ENCODE results near the gene C9orf50. TPM values are rescaled to one million over a fixed set of nuclear protein-coding genes. Genes with fewer than 3 reads are reported as not detected.
A peak's percentile ranks its signal among the peaks of the same experiment; 100 is the strongest.

C9orf50 gene
- polyA plus RNA-seq, 3 donors = 0.49 to 1.2 (median 0.78) TPM

DNA sequence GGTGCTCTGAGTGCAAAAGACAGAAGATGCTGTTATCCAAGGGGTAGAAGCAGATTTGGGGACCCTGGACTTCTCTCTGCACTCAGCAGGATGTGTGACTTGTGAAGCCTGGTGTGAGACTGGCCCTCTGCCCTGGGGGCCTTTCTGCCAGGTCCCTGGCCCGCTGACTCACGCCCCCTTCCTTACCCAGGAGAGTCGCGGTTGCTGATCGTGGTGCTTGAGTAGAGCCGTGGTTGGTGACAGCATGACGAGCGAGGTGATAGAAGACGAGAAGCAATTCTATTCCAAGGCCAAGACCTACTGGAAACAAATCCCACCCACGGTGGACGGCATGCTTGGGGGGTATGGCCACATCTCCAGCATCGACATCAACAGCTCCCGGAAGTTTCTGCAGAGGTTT lies 11.6 kb upstream of the C9orf50 start:
- DNase-seq = no peak

- no peak for DNase-seq
Observed at GRCh38 chr9:129631674-129632129, 10.8 kb upstream of the C9orf50 start.

- DNase-seq = no peak
Observed at GRCh38 chr9:129630967-129631673, 10.2 kb upstream of the C9orf50 start.

GRCh38 chr9:129629251-129629820 lies 8.4 kb upstream of the C9orf50 start:
- DNase-seq = no peak

DNA sequence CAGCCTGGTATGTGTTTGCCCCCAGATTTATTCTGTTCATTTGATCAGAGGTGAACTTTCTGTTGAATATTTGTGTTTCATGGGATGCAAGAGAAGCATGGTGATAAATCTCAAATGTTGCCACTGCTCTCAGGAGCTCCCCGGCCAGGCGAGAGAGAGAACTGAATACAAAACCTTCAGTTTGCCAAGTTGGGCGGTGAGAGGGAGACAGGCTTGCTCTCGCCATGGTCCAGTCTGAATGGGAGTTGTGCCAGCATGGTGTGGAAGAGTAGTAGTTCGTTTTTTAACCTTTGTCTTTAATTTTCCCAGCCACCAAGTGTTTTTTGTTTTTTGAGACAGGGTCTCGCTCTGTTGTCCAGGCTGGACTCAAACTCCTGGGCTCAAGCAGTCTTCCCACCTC lies 7.8 kb upstream of the C9orf50 start:
- no peak for DNase-seq

GRCh38 chr9:129627556-129628440 lies 6.9 kb upstream of the C9orf50 start:
- no peak for DNase-seq

- DNase-seq = no peak
Observed at GRCh38 chr9:129626625-129627284, 5.9 kb upstream of the C9orf50 start.

DNA sequence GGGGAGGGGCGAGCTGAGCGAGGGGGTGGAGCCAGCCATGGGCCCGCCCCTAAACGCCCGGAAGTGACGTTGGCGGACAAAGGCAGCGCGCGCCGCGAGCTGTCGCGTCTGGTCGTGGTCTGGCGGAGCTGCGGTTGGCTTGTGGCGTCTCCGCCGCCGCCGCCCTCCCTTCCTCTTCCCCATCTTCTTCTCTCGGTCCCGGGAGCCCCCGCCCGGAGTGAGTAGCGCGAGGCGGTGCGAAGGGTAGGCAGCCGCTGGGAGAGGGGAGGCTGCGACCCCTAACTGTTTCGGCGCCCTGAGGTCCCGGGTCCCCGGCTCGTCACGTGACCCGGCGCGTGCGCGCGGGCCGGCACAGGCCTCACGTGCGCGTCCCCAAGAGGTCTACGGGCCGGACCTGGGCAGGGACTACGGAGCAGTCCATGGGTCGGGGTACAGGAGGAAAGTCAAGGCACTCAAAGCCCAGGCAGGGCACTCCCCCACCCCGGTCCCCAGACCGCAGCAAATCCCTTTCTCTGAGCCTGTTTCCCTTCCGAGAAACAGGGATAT lies 5.3 kb upstream of the C9orf50 start, which contains the start of gene NTMT1:
NTMT1 (plus strand) TSS at position 85 of the 546 bp plus-strand sequence. CDS start 6,541 bp downstream, outside the sequence.
- DNase-seq = peak; percentile 83

DNA sequence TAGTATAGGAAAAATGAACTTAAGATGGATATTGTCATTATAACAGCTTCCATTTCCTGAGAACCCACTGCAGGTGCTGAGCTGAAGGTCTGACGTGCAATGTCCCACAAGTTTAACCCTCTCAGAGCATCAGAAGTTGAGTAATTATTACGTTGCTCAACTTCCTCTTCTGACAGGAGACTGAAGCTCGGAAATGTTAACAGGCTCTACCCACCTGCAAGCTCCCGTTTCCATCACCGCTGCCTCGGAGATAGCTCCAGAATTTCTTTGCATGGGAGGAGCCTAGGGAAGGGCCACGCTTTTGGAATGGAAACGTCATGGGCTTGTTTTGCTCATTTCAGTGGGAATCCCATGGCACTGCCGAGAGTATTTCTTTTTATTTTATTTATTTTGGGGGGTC lies 4.0 kb upstream of the C9orf50 start:
- no peak for DNase-seq

DNA sequence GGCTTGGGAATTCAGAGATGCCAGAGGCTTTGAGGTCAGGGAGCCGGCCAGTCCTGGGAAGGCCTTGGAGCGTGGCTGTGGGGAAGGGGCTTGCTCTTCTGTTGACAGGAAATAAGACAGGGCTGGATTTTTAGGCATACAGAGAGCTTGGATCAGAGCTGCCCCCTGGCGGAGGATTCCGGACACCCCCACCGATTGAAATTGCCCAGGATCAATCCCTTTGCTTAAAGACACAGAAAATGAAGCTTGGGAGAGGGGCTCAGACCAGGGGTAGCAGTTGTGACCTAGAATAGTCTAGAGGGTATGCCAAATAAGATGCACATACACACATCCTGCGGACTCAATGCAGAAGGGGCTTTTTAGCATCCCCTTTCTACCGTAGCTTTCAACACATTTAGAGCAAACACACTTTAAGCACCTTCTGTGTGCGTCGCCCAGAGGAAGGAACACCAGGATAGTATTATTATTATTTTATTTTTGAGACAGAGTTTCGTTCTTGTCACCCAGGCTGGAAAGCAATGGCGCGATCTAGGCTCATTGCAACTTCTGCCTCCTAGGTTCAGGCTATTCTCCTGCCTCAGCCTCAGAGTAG lies 3.4 kb upstream of the C9orf50 start:
- no peak for DNase-seq

DNA sequence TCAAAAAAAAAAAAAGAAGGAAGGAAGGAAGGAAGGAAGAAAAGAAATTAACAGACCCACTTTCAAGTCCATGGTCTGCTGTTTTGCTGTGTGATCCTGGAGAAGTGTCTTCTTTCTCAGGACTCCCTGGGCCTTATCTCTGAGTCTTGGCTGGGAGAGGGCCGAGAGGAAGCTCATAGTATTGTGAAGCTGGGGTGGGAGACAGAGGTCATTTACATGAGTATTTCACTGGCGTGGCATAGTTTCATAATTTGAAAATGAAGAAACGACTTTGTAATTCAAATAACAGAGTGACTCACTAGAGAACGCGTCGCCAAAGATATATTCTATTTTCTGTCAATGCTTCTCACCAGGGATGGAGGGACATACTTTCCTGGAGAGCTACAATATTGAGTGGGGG lies 2.4 kb upstream of the C9orf50 start:
- DNase-seq = no peak

DNA sequence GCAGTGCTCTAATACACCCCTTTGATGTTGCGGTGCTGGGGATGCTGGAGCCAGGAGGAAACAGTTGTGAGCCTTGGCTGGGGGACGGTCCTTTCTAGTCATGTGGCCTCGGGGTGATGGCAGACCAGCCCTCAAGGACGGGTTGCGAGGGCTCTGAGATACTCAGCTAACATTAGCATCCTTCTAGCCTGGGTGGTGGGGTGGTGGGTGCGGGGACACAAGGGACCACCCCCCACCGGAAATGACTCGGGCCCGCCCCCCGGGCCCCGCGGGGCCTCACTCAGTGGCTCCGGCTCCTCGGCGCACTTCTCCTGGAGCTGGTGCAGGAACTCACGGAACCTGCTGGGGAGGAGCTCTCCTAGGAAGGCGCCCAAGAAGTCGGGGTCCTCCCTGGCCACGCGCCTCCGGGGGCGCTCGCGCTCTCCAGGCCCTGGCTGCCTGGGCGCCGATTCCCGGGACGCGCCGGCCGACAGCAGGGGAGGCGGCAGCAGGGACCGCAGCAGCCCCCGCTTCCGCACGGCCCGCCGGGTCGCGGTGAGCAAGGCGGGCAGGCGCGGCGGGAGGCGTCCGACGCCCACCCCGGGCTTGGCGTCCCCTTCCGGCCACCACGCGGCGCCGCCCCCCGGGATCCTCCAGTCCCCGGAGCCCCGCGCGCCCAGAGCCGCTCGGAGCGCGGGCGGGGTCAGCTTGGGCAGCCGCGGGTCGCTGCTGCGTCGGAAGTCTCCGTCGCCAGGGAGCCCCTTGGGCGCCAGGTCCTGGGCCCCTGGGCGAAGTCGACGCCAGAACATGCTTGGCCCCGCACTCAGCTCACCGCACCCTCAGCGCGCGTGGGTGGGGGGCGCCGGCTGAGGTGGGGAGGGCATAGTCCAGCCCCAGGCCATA lies 873 bp downstream of the C9orf50 start:
- no peak for DNase-seq

DNA sequence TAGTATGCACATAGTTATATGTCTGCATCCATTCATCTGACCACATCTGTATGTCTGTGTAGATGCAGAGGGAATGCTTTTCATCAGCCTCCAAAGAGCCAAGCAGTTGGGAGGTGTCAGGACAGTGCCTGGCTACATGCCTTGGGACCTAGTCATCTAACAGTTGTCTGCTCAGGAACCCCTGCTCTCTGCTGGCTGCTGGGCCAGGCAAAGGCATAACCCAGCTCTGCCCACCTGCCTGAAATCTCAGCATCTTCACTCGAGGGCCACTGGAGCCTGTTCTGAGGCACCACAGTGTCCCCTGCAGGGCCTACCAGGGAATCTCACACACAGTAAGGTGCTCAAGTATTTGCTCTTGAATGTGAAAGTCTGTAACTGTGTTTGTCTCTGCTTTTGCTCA lies 3.7 kb downstream of the C9orf50 start:
- no peak for DNase-seq

GRCh38 chr9:129615407-129616285 lies 5.3 kb downstream of the C9orf50 start:
- DNase-seq = no peak

- DNase-seq = no peak
Observed at GRCh38 chr9:129614932-129615331, 6.0 kb downstream of the C9orf50 start.

DNA sequence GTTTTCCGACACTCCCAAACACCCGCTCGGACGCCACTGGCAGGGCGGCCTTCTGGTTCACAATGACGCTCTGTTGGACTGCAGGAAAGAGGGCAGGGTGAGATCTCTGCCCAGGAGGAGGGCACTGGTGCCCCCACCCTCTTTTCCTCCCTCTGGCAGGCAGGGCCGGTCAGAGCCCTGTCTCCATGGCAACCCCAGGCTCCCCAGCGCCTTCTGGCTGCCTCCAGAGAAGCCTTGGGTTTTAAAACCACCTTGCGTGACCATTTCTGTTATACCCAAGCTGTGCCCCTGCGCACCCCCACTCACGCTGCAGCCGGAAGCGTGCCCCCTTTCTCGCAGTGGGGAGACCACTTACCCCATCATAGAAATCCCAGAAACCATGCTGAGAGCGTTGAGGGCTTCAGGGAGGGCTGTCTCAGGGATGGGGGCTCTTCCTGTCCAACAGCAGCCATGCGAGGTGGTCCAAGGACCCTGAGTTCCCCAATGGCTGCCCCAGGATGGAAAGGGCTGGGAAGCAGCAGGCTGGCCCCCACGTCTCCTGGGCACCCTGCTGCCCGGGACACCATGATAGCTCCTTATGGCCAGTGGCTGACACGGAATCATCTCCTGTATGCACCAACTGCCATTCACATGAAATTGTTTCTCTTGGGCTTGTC lies 7.3 kb downstream of the C9orf50 start:
- DNase-seq = no peak

- DNase-seq = no peak
Observed at GRCh38 chr9:129612815-129613519, 7.9 kb downstream of the C9orf50 start.

DNA sequence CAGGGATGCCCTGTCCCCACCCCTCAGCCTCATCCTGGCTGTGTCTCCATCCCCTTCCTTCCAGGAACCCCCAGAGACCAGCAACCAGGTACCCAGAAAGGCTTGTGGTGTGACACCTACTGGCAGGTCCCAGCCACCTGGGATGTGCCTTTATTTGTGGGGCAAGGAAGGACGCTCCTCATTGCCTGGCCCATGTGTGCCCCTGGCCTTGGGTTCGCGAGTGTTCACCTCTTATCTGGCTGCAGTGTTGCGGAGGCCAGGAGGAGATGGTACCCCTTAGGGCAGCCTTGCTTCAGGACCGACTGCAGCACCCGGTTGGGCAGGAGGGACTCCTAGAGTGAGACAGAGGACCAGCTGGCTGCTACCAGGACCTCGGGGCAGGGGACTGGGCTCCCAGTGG lies 8.8 kb downstream of the C9orf50 start:
- DNase-seq = no peak

All from renal pelvis (tissue), 4 donors.